GM20000 (cell line): ENCODE measurements around the gene EVI5L.

Experiments used
- DNase-seq: peaks from one replicate; pipeline ENCODE4 v3.0.0; 2012; ENCODE audit warnings: low spot score
- CTCF ChIP-seq: IDR thresholded peaks from 2 replicates; pipeline ENCODE4 v1.5.1; 2012; ENCODE audit warnings: mild to moderate bottlenecking, control low read depth; ENCODE audit errors: extremely low read depth, missing control alignments

Gene EVI5L

GRCh38 chr19:7841751-7842660, 12.0 kb downstream of the EVI5L start:
- DNase-seq = no peak
- TF ChIP-seq CTCF = no peak

- TF ChIP-seq CTCF = no peak
- DNase-seq = no peak
Observed at GRCh38 chr19:7842661-7843294, 12.8 kb downstream of the EVI5L start.

GRCh38 chr19:7843521-7843920, 13.5 kb downstream of the EVI5L start:
- DNase-seq = no peak
- TF ChIP-seq CTCF = no peak

- no peak for DNase-seq
- TF ChIP-seq CTCF = no peak
Observed at GRCh38 chr19:7844405-7844804, 14.4 kb downstream of the EVI5L start.

- no peak for TF ChIP-seq CTCF
- DNase-seq = no peak
Observed at GRCh38 chr19:7844951-7845350, 14.9 kb downstream of the EVI5L start.

GRCh38 chr19:7845390-7846154, 15.6 kb downstream of the EVI5L start:
- DNase-seq = no peak
- no peak for TF ChIP-seq CTCF
